Omental fat pad (tissue), 4 donors: ENCODE data around the gene NSA2. TPM values are rescaled to one million over a fixed set of nuclear protein-coding genes. Genes with fewer than 3 reads are reported as not detected.

ENCODE experiments used
- ATAC-seq: fragments of 150-250 bp; one replicate; pipeline ENCODE4 v1.9.1; 2016; ENCODE audit warnings: mild to moderate bottlenecking, moderate library complexity; ENCODE audit not compliant: low FRiP score
- DNase-seq: peaks from one replicate; pipeline ENCODE4 v3.0.0-alpha.2; 2019; ENCODE audit warnings: low spot score
- CTCF ChIP-seq, 3 donors: fragments of 450-650 bp; IDR thresholded peaks; one replicate each; pipeline ENCODE4 v1.5.1; 2016 to 2017; ENCODE audit warnings: antibody characterized with exemption in 3 of 3, mild to moderate bottlenecking in 3 of 3, moderate library complexity in 2 of 3
- small RNA-seq: library from RNA; depleted of rRNA; stranded (forward); fragments of <200 nt; gene quantifications from one replicate; pipeline ENCODE3, GENCODE V24; 2016
- total RNA-seq, 4 donors: library from RNA; depleted of rRNA; stranded (reverse); fragments of >200 nt; gene quantifications; one replicate each; pipeline ENCODE4 v1.1.0, GENCODE V29; 2016

NSA2 gene
- total RNA-seq, 4 donors from 2014 or later, result 86.1 to 115 (median 101) TPM

GRCh38 chr5:74801941-74802340, 34.9 kb downstream of the NSA2 start:
- no peak for TF ChIP-seq CTCF (IDR thresholded peaks at IDR 0.05)
- no peak for DNase-seq
- ATAC-seq, result no peak

GRCh38 chr5:74810915-74811314, 43.9 kb downstream of the NSA2 start:
- ATAC-seq (no peak), DNase-seq (no peak)
- no peak for TF ChIP-seq CTCF (IDR thresholded peaks at IDR 0.05)

GRCh38 chr5:74816875-74817274, 49.8 kb downstream of the NSA2 start:
- no peak for TF ChIP-seq CTCF (IDR thresholded peaks at IDR 0.05)
- DNase-seq, result no peak
- no peak for ATAC-seq

GRCh38 chr5:74822288-74822687, 55.2 kb downstream of the NSA2 start:
- no peak for DNase-seq
- TF ChIP-seq CTCF (IDR thresholded peaks at IDR 0.05), result no peak
- no peak for ATAC-seq

- no peak for ATAC-seq
- DNase-seq, result no peak
- no peak for TF ChIP-seq CTCF (IDR thresholded peaks at IDR 0.05)
Measured at GRCh38 chr5:74829413-74829812, 62.4 kb downstream of the NSA2 start.

Small RNA genes lying within 50 kb of the gene (small RNA-seq; reads per million reads assigned to genes)
- gene RNU6-658P, result not detected

Other genes starting within 250 kb of the NSA2 start
- gene ENC1, start 126.5 kb upstream of the NSA2 start, total RNA-seq, result 10 to 100 TPM in 3 of 4 donors, 1 to 10 TPM in 1; 7.8 to 22.1 (median 12.9) TPM
- 100 to 1,000 TPM in 3 of 4 donors, 10 to 100 TPM in 1; 94.2 to 204 (median 136) TPM for gene HEXB, start 82.0 kb upstream of the NSA2 start, total RNA-seq
- gene GFM2, start 132 bp upstream of the NSA2 start, total RNA-seq, result 10 to 100 TPM; 15.9 to 23.5 (median 18.3) TPM
- under 1 TPM; 0.19 to 0.96 (median 0.30) TPM for gene FAM169A, start 99.1 kb downstream of the NSA2 start, total RNA-seq